SK-N-SH (cell line): ENCODE results near the gene FRMD3. TPM values are rescaled to one million over a fixed set of nuclear protein-coding genes. Genes with fewer than 3 reads are reported as not detected.

Experiments
- CTCF ChIA-PET: fragments of 300-600, 350-600 bp; formaldehyde crosslinking; extraction: SDS; loops from one replicate; lab custom pipeline; 2021; lab: Yijun Ruan, JAX
- POLR2A ChIA-PET: fragments of 350-600 bp; sonication (Branson Sonifier 250); formaldehyde crosslinking; extraction: SDS; loops from one replicate; lab custom pipeline; 2020; ENCODE audit warnings: antibody characterized with exemption, inconsistent platforms; lab: Yijun Ruan, JAX
- DNase-seq: peaks from one replicate; pipeline ENCODE4 v3.0.0; 2012
- H2AFZ ChIP-seq: fragments of 200-600 bp; sonication (generic); 2 replicates; pipeline ENCODE4 v1.8.1; 2016; ENCODE audit warnings: antibody characterized with exemption, mild to moderate bottlenecking, low read depth
- H3F3A ChIP-seq: fragments of 200-600 bp; sonication (generic); replicated peaks from 2 replicates; pipeline ENCODE3; 2016; ENCODE audit warnings: antibody characterized with exemption, mild to moderate bottlenecking; ENCODE audit not compliant: insufficient read depth
- H3K27ac ChIP-seq, 2 experiments: fragments of 200-500 bp in 1 of 2; fragments of 200-600 bp in 1 of 2; sonication (Bioruptor generic) in 1 of 2; sonication (generic), shearing (Covaris generic) in 1 of 2; 2 replicates each; pipeline versions ENCODE4 v1.5.1 to v1.6.1; 2014 to 2016; ENCODE audit warnings: low read depth in 2 of 2, inconsistent platforms in 1 of 2, low read length in 1 of 2, mild to moderate bottlenecking in 1 of 2, mixed read lengths in 1 of 2
- H3K27me3 ChIP-seq: fragments of 200-600 bp; sonication (generic), shearing (Covaris generic); 2 replicates; pipeline ENCODE4 v1.6.1; 2016; ENCODE audit warnings: mixed run types; ENCODE audit not compliant: insufficient read depth
- H3K36me3 ChIP-seq, 2 experiments: fragments of 200-500 bp in 1 of 2; fragments of 200-600 bp in 1 of 2; sonication (Bioruptor generic) in 1 of 2; sonication (generic) in 1 of 2; replicated peaks in 1 of 2; 2 replicates each; pipeline versions ENCODE3 to v1.5.1; 2014 to 2016; ENCODE audit warnings: low read length in 1 of 2, mild to moderate bottlenecking in 1 of 2; ENCODE audit not compliant: insufficient read depth in 2 of 2, control insufficient read depth in 1 of 2
- H3K4me1 ChIP-seq, 2 experiments: fragments of 200-500 bp in 1 of 2; fragments of 200-600 bp in 1 of 2; sonication (Bioruptor generic) in 1 of 2; sonication (generic), shearing (Covaris generic) in 1 of 2; 2 replicates each; pipeline versions ENCODE4 v1.5.1 to v1.6.1; 2014 to 2016; ENCODE audit warnings: low read depth in 1 of 2, low read length in 1 of 2, mixed run types in 1 of 2; ENCODE audit not compliant: insufficient read depth in 2 of 2, control insufficient read depth in 1 of 2
- H3K4me2 ChIP-seq: fragments of 200-600 bp; sonication (generic), shearing (Covaris generic); 2 replicates; pipeline ENCODE4 v1.6.1; 2017; ENCODE audit warnings: mixed run types
- H3K4me3 ChIP-seq, 2 experiments: fragments of 200-500 bp in 1 of 2; fragments of 200-600 bp in 1 of 2; sonication (Bioruptor generic) in 1 of 2; sonication (generic), shearing (Covaris generic) in 1 of 2; 2 replicates each; pipeline versions ENCODE4 v1.5.1 to v1.8.1; 2014 to 2016; ENCODE audit warnings: low read depth in 2 of 2, inconsistent platforms in 1 of 2, low read length in 1 of 2, mild to moderate bottlenecking in 1 of 2, mixed read lengths in 1 of 2, moderate library complexity in 1 of 2
- H3K79me2 ChIP-seq: fragments of 200-600 bp; sonication (generic); 2 replicates; pipeline ENCODE4 v1.8.1; 2017; ENCODE audit warnings: mild to moderate bottlenecking; ENCODE audit not compliant: insufficient read depth
- H3K9ac ChIP-seq: fragments of 200-600 bp; sonication (generic); 2 replicates; pipeline ENCODE4 v1.6.1; 2017; ENCODE audit warnings: mixed run types
- H3K9me2 ChIP-seq: fragments of 200-600 bp; sonication (generic); 2 replicates; pipeline ENCODE4 v1.6.1; 2017; ENCODE audit warnings: mixed run types
- H3K9me3 ChIP-seq: fragments of 200-600 bp; sonication (generic); 2 replicates; pipeline ENCODE4 v1.6.1; 2017; ENCODE audit warnings: mixed run types, mild to moderate bottlenecking, moderate library complexity
- H4K20me1 ChIP-seq: fragments of 200-600 bp; sonication (generic); 2 replicates; pipeline ENCODE4 v1.6.1; 2017; ENCODE audit warnings: mild to moderate bottlenecking, mixed run types; ENCODE audit not compliant: insufficient read depth
- CHD2 ChIP-seq: fragments of 150-350 bp; IDR thresholded peaks from 2 replicates; pipeline ENCODE4 v1.6.1; 2018; ENCODE audit warnings: low read length; ENCODE audit not compliant: partially characterized antibody
- ELF1 ChIP-seq: IDR thresholded peaks from 2 replicates; pipeline ENCODE4 v1.4.0; 2012
- GABPA ChIP-seq: IDR thresholded peaks from 2 replicates; pipeline ENCODE4 v1.4.0; 2012; ENCODE audit warnings: low read depth, mild to moderate bottlenecking
- GATA2 ChIP-seq: sonication (generic); formaldehyde crosslinking; IDR thresholded peaks from 2 replicates; pipeline ENCODE4 v1.5.0; 2020; ENCODE audit warnings: mild to moderate bottlenecking, missing genetic modification reagents
- MEF2A ChIP-seq: IDR thresholded peaks from 2 replicates; pipeline ENCODE4 v1.4.0; 2012; ENCODE audit warnings: low read depth, borderline replicate concordance
- NFIC ChIP-seq: IDR thresholded peaks from 2 replicates; pipeline ENCODE4 v1.4.0; 2012; ENCODE audit warnings: borderline replicate concordance
- POLR2AphosphoS5 ChIP-seq: IDR thresholded peaks from 2 replicates; pipeline ENCODE4 v1.6.1; 2012; ENCODE audit warnings: low read depth, low read length
- RAD21 ChIP-seq: IDR thresholded peaks from 2 replicates; pipeline ENCODE4 v1.6.1; 2012; ENCODE audit warnings: mild to moderate bottlenecking, low read length
- RCOR1 ChIP-seq: fragments of 150-350 bp; IDR thresholded peaks from 2 replicates; pipeline ENCODE4 v1.6.1; 2017; ENCODE audit warnings: antibody characterized with exemption, low read length
- RXRA ChIP-seq: IDR thresholded peaks from 2 replicates; pipeline ENCODE4 v1.4.0; 2012; ENCODE audit warnings: low read depth, mild to moderate bottlenecking, borderline replicate concordance
- SMC3 ChIP-seq: IDR thresholded peaks from 2 replicates; pipeline ENCODE4 v1.6.1; 2012; ENCODE audit warnings: low read depth, low read length, improper control_type of control experiment
- WGBS: methylation state at CpG from one replicate; pipeline ENCODE4 v1.1.6; 2017; ENCODE audit warnings: low lambda C conversion rate; 5-methylcytosine and 5-hydroxymethylcytosine counted together
- polyA plus RNA-seq, 3 experiments: library from polyadenylated mRNA; depleted of rRNA; stranded (reverse); fragments of >200 nt; gene quantifications; 2 replicates each; pipeline ENCODE4 v1.2.3, GENCODE V29; 2012
- TF ChIP-seq, protein P1 (sequence below): IDR thresholded peaks from 2 replicates; pipeline ENCODE4 v1.4.0; 2012; ENCODE audit warnings: low read depth
- TF ChIP-seq, protein P2 (sequence below): IDR thresholded peaks from 2 replicates; pipeline ENCODE4 v1.6.1; 2012; ENCODE audit warnings: mild to moderate bottlenecking, low read depth, low read length, moderate library complexity
- TF ChIP-seq, protein P3 (sequence below): IDR thresholded peaks from 2 replicates; pipeline ENCODE4 v1.4.0; 2012; ENCODE audit warnings: low read depth, borderline replicate concordance

The FRMD3 gene
- polyA plus RNA-seq, 1 of the 3 experiments (the other 2 are of a cell fraction): 0.89 TPM

DNA sequence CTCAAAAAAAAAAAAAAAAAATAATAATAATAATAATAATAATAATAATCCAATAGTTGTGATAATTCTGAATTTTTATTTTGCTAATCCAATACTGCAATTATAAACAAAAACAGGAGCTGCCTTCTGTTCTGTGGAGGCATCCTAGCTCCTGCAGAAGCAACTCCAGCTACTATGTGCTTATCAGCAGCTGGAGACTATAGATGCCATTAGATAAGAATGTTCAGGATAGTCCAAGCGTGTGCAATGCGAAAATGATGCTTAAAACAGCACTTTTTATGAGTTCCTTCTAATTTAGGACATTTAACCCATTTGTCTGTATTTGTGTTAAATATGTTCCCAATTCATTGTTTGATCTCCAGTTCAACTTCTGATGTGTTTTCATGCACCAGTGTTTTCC lies 254.7 kb downstream of the FRMD3 start:
- CTCF ChIA-PET: interaction anchor here (0.9 to 2.5 kb wide), 5 partner anchors 22 to 261 kb away, joined by 3 to 8 read pairs (median 4); no protein-coding TSS in a partner anchor
- H3K4me3 ChIP-seq: no peak overlapping the region
- 84% methylated on average over 2 of the region's 2 CpGs for WGBS
- H2AFZ ChIP-seq: no peak overlapping the region
- no peak overlapping the region for H3K4me2 ChIP-seq
- no peaks in the 10 kb centered on the region for H3K79me2 ChIP-seq
- no peaks in the 10 kb centered on the region for H3K9me2 ChIP-seq
- DNase-seq: no peak
- H3K4me1 ChIP-seq: peaks cover 19 to 22% of the 10 kb centered on the region in 2 experiments
- POLR2A ChIA-PET: no interaction called here
- no peak overlapping the region for H3K27ac ChIP-seq
- H3K36me3 ChIP-seq: no peaks in the 10 kb centered on the region
- no peak overlapping the region for H3K9ac ChIP-seq
- H3F3A ChIP-seq: peaks cover 22% of the 10 kb centered on the region
- no peak for TF ChIP-seq CHD2
- no peak for TF ChIP-seq SMC3
- TF ChIP-seq, protein P1, sequence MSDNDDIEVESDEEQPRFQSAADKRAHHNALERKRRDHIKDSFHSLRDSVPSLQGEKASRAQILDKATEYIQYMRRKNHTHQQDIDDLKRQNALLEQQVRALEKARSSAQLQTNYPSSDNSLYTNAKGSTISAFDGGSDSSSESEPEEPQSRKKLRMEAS: no peak
- TF ChIP-seq NFIC: no peak
- TF ChIP-seq RCOR1: peak; percentile 42; the same call in 1 of the 2 replicates
- TF ChIP-seq RXRA: no peak
- TF ChIP-seq ELF1: no peak
- peak; percentile 23; the same call in 1 of the 2 replicates for TF ChIP-seq GATA2 (CRISPR knock-in tag)
- no peak for TF ChIP-seq RAD21
- TF ChIP-seq MEF2A: no peak
- TF ChIP-seq POLR2AphosphoS5: no peak
- TF ChIP-seq, protein P2, sequence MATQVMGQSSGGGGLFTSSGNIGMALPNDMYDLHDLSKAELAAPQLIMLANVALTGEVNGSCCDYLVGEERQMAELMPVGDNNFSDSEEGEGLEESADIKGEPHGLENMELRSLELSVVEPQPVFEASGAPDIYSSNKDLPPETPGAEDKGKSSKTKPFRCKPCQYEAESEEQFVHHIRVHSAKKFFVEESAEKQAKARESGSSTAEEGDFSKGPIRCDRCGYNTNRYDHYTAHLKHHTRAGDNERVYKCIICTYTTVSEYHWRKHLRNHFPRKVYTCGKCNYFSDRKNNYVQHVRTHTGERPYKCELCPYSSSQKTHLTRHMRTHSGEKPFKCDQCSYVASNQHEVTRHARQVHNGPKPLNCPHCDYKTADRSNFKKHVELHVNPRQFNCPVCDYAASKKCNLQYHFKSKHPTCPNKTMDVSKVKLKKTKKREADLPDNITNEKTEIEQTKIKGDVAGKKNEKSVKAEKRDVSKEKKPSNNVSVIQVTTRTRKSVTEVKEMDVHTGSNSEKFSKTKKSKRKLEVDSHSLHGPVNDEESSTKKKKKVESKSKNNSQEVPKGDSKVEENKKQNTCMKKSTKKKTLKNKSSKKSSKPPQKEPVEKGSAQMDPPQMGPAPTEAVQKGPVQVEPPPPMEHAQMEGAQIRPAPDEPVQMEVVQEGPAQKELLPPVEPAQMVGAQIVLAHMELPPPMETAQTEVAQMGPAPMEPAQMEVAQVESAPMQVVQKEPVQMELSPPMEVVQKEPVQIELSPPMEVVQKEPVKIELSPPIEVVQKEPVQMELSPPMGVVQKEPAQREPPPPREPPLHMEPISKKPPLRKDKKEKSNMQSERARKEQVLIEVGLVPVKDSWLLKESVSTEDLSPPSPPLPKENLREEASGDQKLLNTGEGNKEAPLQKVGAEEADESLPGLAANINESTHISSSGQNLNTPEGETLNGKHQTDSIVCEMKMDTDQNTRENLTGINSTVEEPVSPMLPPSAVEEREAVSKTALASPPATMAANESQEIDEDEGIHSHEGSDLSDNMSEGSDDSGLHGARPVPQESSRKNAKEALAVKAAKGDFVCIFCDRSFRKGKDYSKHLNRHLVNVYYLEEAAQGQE: no peak
- TF ChIP-seq, protein P3, sequence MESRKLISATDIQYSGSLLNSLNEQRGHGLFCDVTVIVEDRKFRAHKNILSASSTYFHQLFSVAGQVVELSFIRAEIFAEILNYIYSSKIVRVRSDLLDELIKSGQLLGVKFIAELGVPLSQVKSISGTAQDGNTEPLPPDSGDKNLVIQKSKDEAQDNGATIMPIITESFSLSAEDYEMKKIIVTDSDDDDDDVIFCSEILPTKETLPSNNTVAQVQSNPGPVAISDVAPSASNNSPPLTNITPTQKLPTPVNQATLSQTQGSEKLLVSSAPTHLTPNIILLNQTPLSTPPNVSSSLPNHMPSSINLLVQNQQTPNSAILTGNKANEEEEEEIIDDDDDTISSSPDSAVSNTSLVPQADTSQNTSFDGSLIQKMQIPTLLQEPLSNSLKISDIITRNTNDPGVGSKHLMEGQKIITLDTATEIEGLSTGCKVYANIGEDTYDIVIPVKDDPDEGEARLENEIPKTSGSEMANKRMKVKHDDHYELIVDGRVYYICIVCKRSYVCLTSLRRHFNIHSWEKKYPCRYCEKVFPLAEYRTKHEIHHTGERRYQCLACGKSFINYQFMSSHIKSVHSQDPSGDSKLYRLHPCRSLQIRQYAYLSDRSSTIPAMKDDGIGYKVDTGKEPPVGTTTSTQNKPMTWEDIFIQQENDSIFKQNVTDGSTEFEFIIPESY: no peak
- no peak for TF ChIP-seq GABPA
- TF ChIP-seq, all 33 proteins: peak for 2
- Histone ChIP-seq H3K9me3 (no peaks in the 10 kb centered on the region), H4K20me1 (no peaks in the 10 kb centered on the region), H3K27me3 (no peaks in the 10 kb centered on the region)
